Neural crest cell (in vitro differentiated cells): Measurements from ENCODE around the gene TNFRSF18. TPM values are rescaled to one million over a fixed set of nuclear protein-coding genes. Genes with fewer than 3 reads are reported as not detected.

Experiments
- DNase-seq: peaks from one replicate; pipeline ENCODE4 v3.0.0; 2021; ENCODE audit warnings: low read depth, mixed read lengths, low spot score
- H3K27ac Mint-ChIP-seq: one replicate; pipeline ENCODE4 v1.8.0; 2021; ENCODE audit warnings: mild to moderate bottlenecking, mixed read lengths; ENCODE audit not compliant: unreplicated experiment
- H3K27me3 Mint-ChIP-seq: 2 replicates; pipeline ENCODE4 v1.8.0; 2021; ENCODE audit warnings: low read depth, mild to moderate bottlenecking, mixed read lengths
- H3K36me3 Mint-ChIP-seq: 2 replicates; pipeline ENCODE4 v1.8.0; 2021; ENCODE audit warnings: low read depth, mild to moderate bottlenecking, mixed read lengths
- H3K4me1 Mint-ChIP-seq: 2 replicates; pipeline ENCODE4 v1.8.0; 2021; ENCODE audit warnings: mixed read lengths
- H3K4me3 Mint-ChIP-seq: one replicate; pipeline ENCODE4 v1.8.0; 2021; ENCODE audit warnings: mild to moderate bottlenecking, mixed read lengths
- H3K9me3 Mint-ChIP-seq: 2 replicates; pipeline ENCODE4 v1.8.0; 2021; ENCODE audit warnings: mixed read lengths
- total RNA-seq: library from RNA; stranded (reverse); gene quantifications from 2 replicates; pipeline ENCODE4 v1.2.1, GENCODE V29; 2021
- TF ChIP-seq, protein P1 (sequence below): fragments of 200-600 bp; sonication (generic); conservative IDR thresholded peaks from 2 replicates; pipeline ENCODE4 v1.5.0; 2021; ENCODE audit warnings: antibody characterized with exemption, mild to moderate bottlenecking

Gene TNFRSF18
- total RNA-seq, 1 donor from 2014 or later: not detected

DNA sequence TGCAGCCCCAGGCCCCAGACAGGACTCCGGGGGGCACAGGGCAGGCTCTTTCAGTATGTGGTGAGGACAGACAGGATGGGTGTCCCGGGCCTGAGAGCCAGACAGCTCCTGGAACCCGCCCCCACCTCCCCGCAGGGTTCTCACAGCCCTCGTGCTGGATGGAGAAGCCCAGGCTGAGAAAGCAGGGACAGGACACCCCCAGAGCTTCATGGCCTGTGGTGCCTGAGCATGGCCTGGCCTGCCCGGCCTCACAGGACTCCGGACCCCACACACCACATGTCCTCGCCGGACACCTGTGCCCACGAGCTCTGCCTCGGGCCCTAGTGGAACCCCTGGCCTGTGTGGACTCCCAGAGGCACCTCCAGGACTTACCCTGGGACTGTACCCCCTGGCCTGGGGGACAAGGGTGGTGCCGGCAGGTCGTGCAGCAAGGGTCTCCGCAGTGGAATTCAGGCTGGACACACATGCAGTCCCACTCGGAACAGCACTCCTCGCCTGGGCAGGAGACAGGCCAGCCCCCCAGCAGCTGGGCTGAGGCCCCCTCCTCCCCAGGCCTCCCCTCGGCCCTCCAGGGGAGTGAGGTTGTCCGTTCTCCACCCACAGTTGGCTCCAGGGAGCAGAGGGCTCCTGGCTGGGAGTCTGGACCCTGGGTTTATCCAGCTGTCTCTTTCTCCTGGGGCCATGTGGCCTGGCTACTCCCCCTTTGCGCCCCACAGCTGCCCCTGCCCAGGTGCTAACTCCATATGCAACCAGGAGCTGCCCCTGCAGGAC is 1.2 kb downstream of the TNFRSF18 start:
- no peak for DNase-seq
- Mint-ChIP-seq H3K9me3 (no peaks in the 10 kb centered on the region), H3K36me3 (no peaks in the 10 kb centered on the region), H3K4me1 (peaks cover 7% of the 10 kb centered on the region), H3K4me3 (no peak overlapping the region), H3K27ac (no peak overlapping the region), H3K27me3 (peaks cover 17% of the 10 kb centered on the region)
- TF ChIP-seq, protein P1, sequence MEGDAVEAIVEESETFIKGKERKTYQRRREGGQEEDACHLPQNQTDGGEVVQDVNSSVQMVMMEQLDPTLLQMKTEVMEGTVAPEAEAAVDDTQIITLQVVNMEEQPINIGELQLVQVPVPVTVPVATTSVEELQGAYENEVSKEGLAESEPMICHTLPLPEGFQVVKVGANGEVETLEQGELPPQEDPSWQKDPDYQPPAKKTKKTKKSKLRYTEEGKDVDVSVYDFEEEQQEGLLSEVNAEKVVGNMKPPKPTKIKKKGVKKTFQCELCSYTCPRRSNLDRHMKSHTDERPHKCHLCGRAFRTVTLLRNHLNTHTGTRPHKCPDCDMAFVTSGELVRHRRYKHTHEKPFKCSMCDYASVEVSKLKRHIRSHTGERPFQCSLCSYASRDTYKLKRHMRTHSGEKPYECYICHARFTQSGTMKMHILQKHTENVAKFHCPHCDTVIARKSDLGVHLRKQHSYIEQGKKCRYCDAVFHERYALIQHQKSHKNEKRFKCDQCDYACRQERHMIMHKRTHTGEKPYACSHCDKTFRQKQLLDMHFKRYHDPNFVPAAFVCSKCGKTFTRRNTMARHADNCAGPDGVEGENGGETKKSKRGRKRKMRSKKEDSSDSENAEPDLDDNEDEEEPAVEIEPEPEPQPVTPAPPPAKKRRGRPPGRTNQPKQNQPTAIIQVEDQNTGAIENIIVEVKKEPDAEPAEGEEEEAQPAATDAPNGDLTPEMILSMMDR: no peak

DNA sequence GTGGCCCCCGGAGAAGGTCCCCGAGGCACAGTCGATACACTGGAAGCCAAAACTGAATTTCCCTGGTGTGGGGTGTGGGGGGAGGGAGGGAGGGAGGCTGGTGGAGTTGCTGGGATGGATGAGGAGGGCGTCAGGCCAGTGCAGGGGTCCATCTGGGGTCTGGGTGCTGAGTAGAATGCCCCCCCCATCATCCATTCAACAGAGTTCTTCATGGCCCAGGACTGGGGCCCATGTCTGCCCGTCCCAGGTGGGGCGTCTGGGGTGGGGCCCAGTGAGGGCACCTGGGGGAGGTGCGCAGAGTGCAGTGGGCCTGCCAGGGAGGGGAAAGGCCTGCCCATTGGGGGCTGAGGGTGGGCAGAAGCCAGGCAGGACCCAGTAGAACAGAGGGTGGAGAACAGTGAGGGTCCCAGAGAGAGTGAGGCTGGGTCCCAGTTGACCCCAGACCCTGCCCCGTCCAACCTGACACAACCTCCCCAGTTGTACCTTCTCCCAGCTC is 1.9 kb downstream of the TNFRSF18 start:
- no peaks in the 10 kb centered on the region for H3K36me3 Mint-ChIP-seq
- peaks cover 17% of the 10 kb centered on the region for H3K27me3 Mint-ChIP-seq
- peaks cover 7% of the 10 kb centered on the region for H3K4me1 Mint-ChIP-seq
- TF ChIP-seq, protein P1: no peak
- no peaks in the 10 kb centered on the region for H3K9me3 Mint-ChIP-seq
- H3K4me3 Mint-ChIP-seq: no peak overlapping the region
- DNase-seq: no peak
- H3K27ac Mint-ChIP-seq: no peak overlapping the region

DNA sequence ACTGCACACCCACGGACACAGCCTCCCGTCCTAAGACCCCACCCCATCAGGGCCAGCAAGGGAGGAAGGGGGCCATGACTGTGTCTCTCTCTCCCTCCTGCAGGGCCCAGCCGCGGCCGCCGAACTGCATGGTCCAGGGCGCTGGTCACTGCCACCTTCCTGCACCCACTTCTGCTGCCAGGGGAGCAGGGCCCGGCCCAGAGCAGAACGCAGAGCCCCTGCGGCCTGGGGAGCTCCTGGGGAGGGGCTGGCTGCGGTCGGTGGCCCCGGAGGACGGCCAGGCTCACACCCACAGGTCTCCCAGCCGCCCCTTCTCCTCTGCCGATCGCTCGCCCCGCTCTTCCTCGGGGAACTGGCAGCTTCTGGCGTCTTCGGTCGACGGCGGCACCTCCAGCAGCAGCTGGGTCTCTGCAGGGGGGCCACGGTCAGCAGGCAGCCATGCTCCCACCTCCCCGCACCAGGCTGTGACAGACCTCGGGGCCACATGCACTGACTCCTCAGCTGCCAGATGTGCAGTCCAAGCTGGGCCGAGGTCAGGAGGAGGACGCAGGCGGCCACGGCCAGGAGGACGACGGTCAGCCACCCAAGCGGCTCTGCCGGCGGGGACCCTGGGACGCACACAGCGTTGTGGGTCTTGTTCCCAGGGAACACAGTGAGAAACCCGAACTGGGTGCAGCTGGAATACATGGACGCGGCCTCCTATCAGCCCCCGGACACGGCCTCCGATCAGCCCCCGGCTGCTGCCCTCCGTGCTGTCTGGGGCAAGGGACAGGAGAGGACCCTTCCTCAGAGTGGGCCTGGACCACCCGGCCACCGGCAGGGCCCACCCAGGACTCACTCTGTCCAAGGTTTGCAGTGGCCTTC is 2.6 kb downstream of the TNFRSF18 start:
- H3K27me3 Mint-ChIP-seq: peaks cover 17% of the 10 kb centered on the region
- H3K4me3 Mint-ChIP-seq: no peak overlapping the region
- TF ChIP-seq, protein P1: no peak
- H3K27ac Mint-ChIP-seq: no peak overlapping the region
- no peak for DNase-seq
- H3K4me1 Mint-ChIP-seq: peaks cover 7% of the 10 kb centered on the region
- H3K9me3 Mint-ChIP-seq: no peaks in the 10 kb centered on the region
- no peaks in the 10 kb centered on the region for H3K36me3 Mint-ChIP-seq

DNA sequence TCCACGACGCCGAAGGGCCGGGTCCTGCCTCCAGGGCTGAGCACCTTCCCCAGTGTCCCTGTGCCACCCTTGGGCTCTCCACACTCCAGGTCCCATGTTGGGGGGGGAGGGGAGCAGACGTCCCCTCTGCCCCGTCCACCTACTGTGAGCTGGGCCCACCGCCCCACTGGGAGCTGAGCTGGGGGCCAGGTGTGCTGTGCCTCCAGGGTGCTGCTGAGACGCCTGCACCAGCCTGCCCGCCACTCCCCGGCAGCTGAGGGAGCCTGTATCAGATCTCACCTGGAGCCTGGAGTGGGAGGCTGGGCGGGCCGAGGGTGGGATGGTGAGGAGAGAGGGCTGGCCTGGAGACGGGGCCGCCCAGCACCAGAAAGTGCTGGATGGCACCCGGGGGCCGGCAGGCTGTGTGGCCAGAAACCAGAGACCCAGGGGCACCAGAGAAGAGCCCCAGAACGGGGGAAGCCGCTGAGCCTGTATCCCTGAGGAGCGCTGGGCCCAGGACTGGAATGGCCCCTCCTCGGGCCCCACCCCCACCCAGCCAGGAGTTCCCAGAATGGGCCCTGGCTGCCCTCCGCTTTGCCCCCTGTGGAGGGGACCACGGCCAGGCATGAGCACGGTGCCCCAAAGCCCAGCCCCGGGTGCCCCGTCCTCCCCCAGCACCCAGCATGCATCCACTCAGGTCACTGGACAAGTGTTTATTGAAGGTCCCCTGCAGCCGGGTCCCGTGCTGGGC is 3.4 kb downstream of the TNFRSF18 start:
- no peak overlapping the region for H3K4me3 Mint-ChIP-seq
- TF ChIP-seq, protein P1: no peak
- peaks cover 2% of the 10 kb centered on the region for H3K4me1 Mint-ChIP-seq
- H3K27ac Mint-ChIP-seq: no peak overlapping the region
- H3K27me3 Mint-ChIP-seq: peaks cover 17% of the 10 kb centered on the region
- DNase-seq: no peak
- no peaks in the 10 kb centered on the region for H3K36me3 Mint-ChIP-seq
- H3K9me3 Mint-ChIP-seq: no peaks in the 10 kb centered on the region
